Fibroblast of villous mesenchyme (primary cell): Measurements from ENCODE around the gene SMARCD2. TPM values are rescaled to one million over a fixed set of nuclear protein-coding genes. Genes with fewer than 3 reads are reported as not detected.
A peak's percentile ranks its signal among the peaks of the same experiment; 100 is the strongest.

Experiments used
- DNase-seq: peaks from one replicate; pipeline ENCODE4 v3.0.0-alpha.2; 2010; ENCODE audit warnings: low read depth
- H3K4me3 ChIP-seq: 2 replicates; pipeline ENCODE4 v1.5.1; 2011; ENCODE audit warnings: low read depth, mild to moderate bottlenecking, low read length
- CTCF ChIP-seq: IDR thresholded peaks from 2 replicates; pipeline ENCODE4 v1.5.1; 2012; ENCODE audit warnings: low read depth, mild to moderate bottlenecking, low read length; ENCODE audit not compliant: insufficient read depth
- total RNA-seq: library from RNA; depleted of rRNA; stranded (reverse); fragments of >200 nt; gene quantifications from 2 replicates; pipeline ENCODE4 v1.2.3, GENCODE V29; 2012

SMARCD2 gene
- total RNA-seq, 1 donor = 66.9 TPM

DNA sequence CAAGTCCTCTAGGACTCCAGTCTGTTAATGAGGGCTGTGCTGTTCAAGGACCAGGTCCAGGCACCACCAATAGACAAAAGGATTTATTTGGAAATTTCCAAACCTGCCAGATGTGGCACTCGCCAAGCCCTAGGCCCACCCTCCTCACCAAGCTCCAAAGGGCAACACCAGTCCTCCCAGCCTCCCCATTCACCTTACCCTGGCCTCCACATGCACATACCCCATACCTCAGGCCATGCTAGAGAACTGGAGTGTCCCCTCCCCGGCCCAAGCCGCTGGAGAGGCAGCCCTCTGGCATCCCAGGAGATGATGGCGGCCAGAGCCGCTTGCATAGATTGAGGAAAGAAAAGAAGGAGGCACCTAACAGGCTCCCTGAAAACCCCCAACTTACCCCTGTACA lies 10.5 kb downstream of the SMARCD2 start:
- no peak for DNase-seq
- no peak overlapping the region for H3K4me3 ChIP-seq
- TF ChIP-seq CTCF = no peak

DNA sequence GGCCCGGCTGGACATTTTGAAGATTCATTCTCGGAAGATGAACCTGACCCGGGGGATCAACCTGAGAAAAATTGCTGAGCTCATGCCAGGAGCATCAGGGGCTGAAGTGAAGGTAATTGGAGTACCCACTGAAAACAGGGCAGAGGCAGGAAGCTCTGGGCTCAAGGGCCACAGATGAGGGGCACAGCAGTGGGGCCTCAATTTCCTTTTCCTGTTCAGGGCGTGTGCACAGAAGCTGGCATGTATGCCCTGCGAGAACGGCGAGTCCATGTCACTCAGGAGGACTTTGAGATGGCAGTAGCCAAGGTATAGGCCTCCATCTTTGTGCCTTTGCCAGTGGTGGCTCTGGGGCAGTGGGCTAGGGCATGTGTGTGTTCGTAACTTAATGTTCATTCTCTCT lies 11.0 kb downstream of the SMARCD2 start:
- no peak for TF ChIP-seq CTCF
- H3K4me3 ChIP-seq = no peak overlapping the region
- no peak for DNase-seq

- DNase-seq = no peak
- no peak for TF ChIP-seq CTCF
- no peak overlapping the region for H3K4me3 ChIP-seq
These were observed 11.5 kb downstream of the SMARCD2 start for GRCh38 chr17:63830904-63831491.

DNA sequence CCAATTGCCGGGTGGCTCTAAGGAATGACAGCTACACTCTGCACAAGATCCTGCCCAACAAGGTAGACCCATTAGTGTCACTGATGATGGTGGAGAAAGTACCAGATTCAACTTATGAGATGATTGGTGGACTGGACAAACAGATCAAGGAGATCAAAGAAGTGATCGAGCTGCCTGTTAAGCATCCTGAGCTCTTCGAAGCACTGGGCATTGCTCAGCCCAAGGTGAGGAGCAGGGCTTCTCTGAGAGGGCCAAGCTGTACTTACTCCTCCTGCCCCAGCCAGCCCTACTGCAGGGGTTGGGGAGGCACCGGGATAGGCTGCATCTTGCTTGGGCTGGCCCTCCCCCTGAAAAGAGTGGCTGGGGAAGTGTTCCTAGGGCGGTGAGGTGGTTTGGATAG lies 12.2 kb downstream of the SMARCD2 start:
- DNase-seq = no peak
- no peak overlapping the region for H3K4me3 ChIP-seq
- TF ChIP-seq CTCF = no peak

GRCh38 chr17:63828936-63829335 lies 13.5 kb downstream of the SMARCD2 start:
- no peak for DNase-seq
- no peak overlapping the region for H3K4me3 ChIP-seq
- TF ChIP-seq CTCF = no peak

GRCh38 chr17:63827801-63828221 lies 14.7 kb downstream of the SMARCD2 start:
- H3K4me3 ChIP-seq = peak overlapping the region; percentile 67
- no peak for TF ChIP-seq CTCF
- peak; percentile 7 for DNase-seq

- DNase-seq = peak; percentile 95
- peak; percentile 41 for TF ChIP-seq CTCF
- peak within 1 kb of the TSS; percentile 67 for H3K4me3 ChIP-seq
These were observed 15.3 kb downstream of the SMARCD2 start, which contains the start of the genes FTSJ3 and PSMC5 for GRCh38 chr17:63827002-63827800. FTSJ3 (minus strand) TSS chr17:63827663; CDS start chr17:63826902, 761 bp downstream. PSMC5 (plus strand) TSS chr17:63827431; CDS start chr17:63827491, 60 bp downstream.
